Spleen (tissue), 7 donors: ENCODE results near the gene PICK1.

Source experiments
- CTCF ChIP-seq, 11 experiments: fragments of 200-600 bp in 7 of 11; fragments of 450-650 bp in 4 of 11; sonication (generic) in 4 of 11; IDR thresholded peaks in 8 of 11; conservative IDR thresholded peaks in 3 of 11; 1 replicate in 7 of 11; 2 replicates in 4 of 11; pipeline versions ENCODE4 v1.4.0 to v1.8.0; 2016 to 2021; ENCODE audit warnings: antibody characterized with exemption in 11 of 11, inconsistent platforms in 4 of 11, mild to moderate bottlenecking in 1 of 11
- POLR2A ChIP-seq, 3 donors: fragments of 450-650 bp; IDR thresholded peaks; one replicate each; pipeline ENCODE4 v1.5.1; 2017; ENCODE audit warnings: antibody characterized with exemption in 3 of 3, mild to moderate bottlenecking in 1 of 3
- POLR2AphosphoS5 ChIP-seq, 3 donors: sonication (generic); formaldehyde crosslinking; IDR thresholded peaks; one replicate each; pipeline ENCODE4 v1.5.1; 2017; ENCODE audit warnings: antibody characterized with exemption in 3 of 3
- donor health status: DM: no; HTN: no; CAD: no; lungs with moderate emphysema.
- donor health status: DM: no; HTN: no; CAD: no.
- donor health status: DM: no; HTN: no; CAD: no.

DNA sequence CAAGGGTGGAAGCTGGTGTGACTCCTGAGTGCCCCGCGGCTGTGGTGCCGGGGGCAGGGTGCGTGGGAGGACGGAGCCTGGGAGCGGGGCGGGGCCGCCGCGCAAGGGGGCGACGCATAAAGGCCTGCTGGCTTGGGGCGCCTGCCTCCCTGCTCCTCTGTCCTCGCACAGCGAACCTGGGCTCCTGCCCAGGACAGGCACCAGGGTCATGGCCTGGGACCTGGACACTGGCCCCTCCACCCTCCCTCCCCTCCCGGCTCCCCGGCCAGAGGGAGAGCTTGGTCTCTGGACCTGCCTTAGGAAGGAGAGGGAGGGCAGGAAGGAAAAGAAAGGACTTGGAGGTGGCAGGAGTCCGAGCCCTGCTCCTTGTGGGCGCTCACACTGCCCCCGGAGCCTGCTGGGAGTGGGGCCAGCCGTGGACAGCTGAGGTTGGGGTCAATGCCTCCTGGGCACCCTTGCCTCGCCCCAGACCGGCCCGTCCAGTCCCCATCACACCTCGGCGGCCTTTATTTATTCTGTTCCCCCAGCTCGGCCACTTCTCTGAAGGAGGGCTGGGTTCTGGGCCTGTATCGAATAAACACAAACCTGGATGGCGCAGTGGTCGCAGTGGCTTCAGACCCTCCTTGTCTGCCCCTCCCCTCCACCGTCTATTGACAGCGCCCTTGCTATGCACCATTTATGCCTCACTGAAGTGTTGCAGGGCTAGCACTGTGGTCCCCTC is 18.1 kb downstream of the PICK1 start:
- no peak for TF ChIP-seq CTCF (IDR thresholded peaks at IDR 0.05 in 8 of 11, conservative IDR thresholded peaks at IDR 0.05 in 3 of 11)
- no peak for TF ChIP-seq POLR2A (IDR thresholded peaks at IDR 0.05)
- peak in 1 of 3 donors; percentile 1 for TF ChIP-seq POLR2AphosphoS5 (IDR thresholded peaks at IDR 0.05)
